ENCODE data around the gene PSD4. TPM values are rescaled to one million over a fixed set of nuclear protein-coding genes. Genes with fewer than 3 reads are reported as not detected.
"Not testable (repeated sequence)": the region's sequence is repeated elsewhere in the genome, so short reads cannot be mapped to it uniquely, and the experiment has no call there.

The PSD4 gene
- polyA plus RNA-seq, 1 donor from 2014 or later = 0.67 TPM

- not testable (repeated sequence) for H4K20me1 ChIP-seq (ENCODE audit: insufficient read depth); H2AFZ ChIP-seq (ENCODE audit: low read depth, low read length); H3F3A ChIP-seq (ENCODE audit: insufficient read depth, low read length, poor library complexity, severe bottlenecking); H3K9me2 ChIP-seq (ENCODE audit: insufficient read depth, low read length); H3K36me3 ChIP-seq (ENCODE audit: insufficient read depth, low read length); H3K9me3 ChIP-seq (ENCODE audit: low read length); H3K27me3 ChIP-seq (ENCODE audit: insufficient read depth, low read depth, low read length); H3K4me3 ChIP-seq (ENCODE audit: low read length); H3K4me2 ChIP-seq (ENCODE audit: low read length); H3K27ac ChIP-seq (ENCODE audit: low read length); H3K9ac ChIP-seq (ENCODE audit: low read length); H3K79me2 ChIP-seq (replicated peaks; ENCODE audit: insufficient read depth, low read length)
Observed at GRCh38 chr2:113235347-113236226, 61.8 kb downstream of the PSD4 start.

GRCh38 chr2:113236367-113237159 lies 62.8 kb downstream of the PSD4 start:
- no peak overlapping the region for H3K4me3 ChIP-seq (ENCODE audit: low read length)
- no peak overlapping the region for H3K4me2 ChIP-seq (ENCODE audit: low read length)

More at GRCh38 chr2:113236367-113237159, 62.8 kb downstream of the PSD4 start:
- Histone ChIP-seq H3K9ac (ENCODE audit: low read length) (no peak overlapping the region), H3K27me3 (ENCODE audit: insufficient read depth, low read depth, low read length) (no peaks in the 10 kb centered on the region), H4K20me1 (ENCODE audit: insufficient read depth) (no peaks in the 10 kb centered on the region), H3K9me3 (ENCODE audit: low read length) (no peaks in the 10 kb centered on the region), H3K36me3 (ENCODE audit: insufficient read depth, low read length) (no peaks in the 10 kb centered on the region), H3F3A (ENCODE audit: insufficient read depth, low read length, poor library complexity, severe bottlenecking) (no peaks in the 10 kb centered on the region), H3K27ac (ENCODE audit: low read length) (no peak overlapping the region), H3K9me2 (ENCODE audit: insufficient read depth, low read length) (no peaks in the 10 kb centered on the region), H3K79me2 (replicated peaks; ENCODE audit: insufficient read depth, low read length) (no peaks in the 10 kb centered on the region), H2AFZ (ENCODE audit: low read depth, low read length) (no peak overlapping the region)
- no peak for TF ChIP-seq SMC3 (conservative IDR thresholded peaks at IDR 0.05; ENCODE audit: poor library complexity)
- TF ChIP-seq EZH2 (IDR thresholded peaks at IDR 0.05; ENCODE audit: borderline replicate concordance, insufficient read depth, low read length, poor library complexity, severe bottlenecking) = no peak
- no peak for TF ChIP-seq EP300 (conservative IDR thresholded peaks at IDR 0.05; ENCODE audit: poor library complexity, severe bottlenecking)
- TF ChIP-seq POLR2AphosphoS5 (IDR thresholded peaks at IDR 0.05) = no peak
- TF ChIP-seq RAD21 (conservative IDR thresholded peaks at IDR 0.05) = no peak
- no peak for TF ChIP-seq TAF1 (IDR thresholded peaks at IDR 0.05; ENCODE audit: low read depth)
- TF ChIP-seq MXI1 (conservative IDR thresholded peaks at IDR 0.05; ENCODE audit: poor library complexity, severe bottlenecking) = no peak
- no peak for TF ChIP-seq CTCF (IDR thresholded peaks at IDR 0.05; ENCODE audit: poor library complexity, severe bottlenecking)
- TF ChIP-seq, protein P1, sequence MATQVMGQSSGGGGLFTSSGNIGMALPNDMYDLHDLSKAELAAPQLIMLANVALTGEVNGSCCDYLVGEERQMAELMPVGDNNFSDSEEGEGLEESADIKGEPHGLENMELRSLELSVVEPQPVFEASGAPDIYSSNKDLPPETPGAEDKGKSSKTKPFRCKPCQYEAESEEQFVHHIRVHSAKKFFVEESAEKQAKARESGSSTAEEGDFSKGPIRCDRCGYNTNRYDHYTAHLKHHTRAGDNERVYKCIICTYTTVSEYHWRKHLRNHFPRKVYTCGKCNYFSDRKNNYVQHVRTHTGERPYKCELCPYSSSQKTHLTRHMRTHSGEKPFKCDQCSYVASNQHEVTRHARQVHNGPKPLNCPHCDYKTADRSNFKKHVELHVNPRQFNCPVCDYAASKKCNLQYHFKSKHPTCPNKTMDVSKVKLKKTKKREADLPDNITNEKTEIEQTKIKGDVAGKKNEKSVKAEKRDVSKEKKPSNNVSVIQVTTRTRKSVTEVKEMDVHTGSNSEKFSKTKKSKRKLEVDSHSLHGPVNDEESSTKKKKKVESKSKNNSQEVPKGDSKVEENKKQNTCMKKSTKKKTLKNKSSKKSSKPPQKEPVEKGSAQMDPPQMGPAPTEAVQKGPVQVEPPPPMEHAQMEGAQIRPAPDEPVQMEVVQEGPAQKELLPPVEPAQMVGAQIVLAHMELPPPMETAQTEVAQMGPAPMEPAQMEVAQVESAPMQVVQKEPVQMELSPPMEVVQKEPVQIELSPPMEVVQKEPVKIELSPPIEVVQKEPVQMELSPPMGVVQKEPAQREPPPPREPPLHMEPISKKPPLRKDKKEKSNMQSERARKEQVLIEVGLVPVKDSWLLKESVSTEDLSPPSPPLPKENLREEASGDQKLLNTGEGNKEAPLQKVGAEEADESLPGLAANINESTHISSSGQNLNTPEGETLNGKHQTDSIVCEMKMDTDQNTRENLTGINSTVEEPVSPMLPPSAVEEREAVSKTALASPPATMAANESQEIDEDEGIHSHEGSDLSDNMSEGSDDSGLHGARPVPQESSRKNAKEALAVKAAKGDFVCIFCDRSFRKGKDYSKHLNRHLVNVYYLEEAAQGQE (IDR thresholded peaks at IDR 0.05; ENCODE audit: borderline replicate concordance) = no peak
